ENCODE data around the gene DNAL4.

DNA sequence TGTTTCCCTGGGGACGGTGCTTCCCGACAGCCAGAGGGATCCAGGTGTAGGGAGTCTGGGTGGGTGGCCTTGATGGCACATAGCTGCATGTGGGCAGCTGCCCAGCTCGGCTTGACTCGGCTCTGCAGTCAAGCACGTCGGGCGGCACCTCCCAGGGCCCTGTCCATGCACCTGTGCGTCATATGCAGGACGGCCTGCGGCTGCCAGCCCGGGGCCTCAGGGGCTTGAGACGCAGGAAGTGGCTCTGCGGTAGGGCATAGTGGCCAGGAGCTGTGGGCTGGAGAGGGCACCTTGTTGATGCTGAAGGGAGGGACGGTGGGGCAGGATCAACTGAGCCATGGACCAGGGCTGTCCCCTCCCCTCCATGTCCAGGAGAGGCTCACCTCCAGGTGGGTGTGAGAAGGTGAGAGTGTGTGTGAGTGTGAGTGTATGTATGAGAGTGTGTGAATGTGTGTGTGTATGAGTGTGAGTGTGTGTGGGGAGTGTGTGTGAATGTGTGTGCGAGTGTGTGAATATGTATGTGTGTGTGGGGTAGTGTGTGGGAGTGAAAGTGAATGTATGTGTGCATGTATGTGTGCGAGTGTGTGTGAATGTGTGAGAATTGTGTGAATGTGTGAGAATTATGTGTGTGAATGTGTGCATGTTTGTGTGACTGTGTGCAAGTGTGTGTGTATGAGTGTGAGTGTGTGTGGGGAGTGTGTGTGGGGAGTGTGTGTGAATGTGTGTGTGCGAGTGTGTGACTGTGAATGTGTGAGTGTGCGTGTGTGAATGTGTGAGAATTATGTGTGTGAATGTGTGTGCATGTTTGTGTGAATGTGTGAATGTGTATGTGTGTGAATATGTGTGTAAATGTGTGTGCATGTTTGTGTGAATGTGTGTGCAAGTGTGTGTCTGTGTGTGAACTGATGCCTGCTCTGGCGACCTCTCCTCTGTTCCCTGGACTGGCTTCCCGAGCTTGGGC, 32.5 kb downstream of the DNAL4 start:
- TF ChIP-seq POLR2AphosphoS5 (IDR thresholded peaks at IDR 0.05; ENCODE audit: low read depth, low read length) (no peak), SIN3A (IDR thresholded peaks at IDR 0.05; ENCODE audit: borderline replicate concordance, insufficient read depth, low read length) (no peak), TAF1 (IDR thresholded peaks at IDR 0.05; ENCODE audit: borderline replicate concordance, insufficient read depth, low read length) (no peak)

Data from PFSK-1 (cell line).